ENCODE measurements around the gene ASIC4. TPM values are rescaled to one million over a fixed set of nuclear protein-coding genes. Genes with fewer than 3 reads are reported as not detected.
A peak's percentile ranks its signal among the peaks of the same experiment; 100 is the strongest.

Gene ASIC4
- total and polyA plus RNA-seq, 2 donors from 2014 or later = not detected

GRCh38 chr2:219467736-219468075, 46.6 kb upstream of the ASIC4 start:
- no peaks in the 10 kb centered on the region for H3K36me3 ChIP-seq (ENCODE audit: control insufficient read depth in 2 of 3, insufficient read depth in 3 of 3, low read length in 3 of 3)
- no peaks in the 10 kb centered on the region for H3K4me1 ChIP-seq (ENCODE audit: control insufficient read depth in 2 of 3, insufficient read depth in 2 of 3, low read depth in 1 of 3, low read length in 3 of 3)
- no peaks in the 10 kb centered on the region for H3K9me3 ChIP-seq (ENCODE audit: control insufficient read depth in 2 of 3, insufficient read depth in 1 of 3, low read length in 3 of 3)
- no peak overlapping the region for H3K9ac ChIP-seq (ENCODE audit: low read length in 3 of 3)
- no peak for DNase-seq
- TF ChIP-seq CTCF (IDR thresholded peaks at IDR 0.05; ENCODE audit: borderline replicate concordance, extremely low read depth, insufficient read depth) = no peak
- intact Hi-C loops (cut with DNase I) = no loop called here
- H3K27ac ChIP-seq (ENCODE audit: low read depth in 2 of 2, low read length in 2 of 2) = no peak overlapping the region
- H3K4me3 ChIP-seq (ENCODE audit: low read length in 3 of 3) = no peak overlapping the region
- H3K27me3 ChIP-seq (ENCODE audit: control insufficient read depth, insufficient read depth, low read length) = no peaks in the 10 kb centered on the region
- FAIRE-seq = no peak

GRCh38 chr2:219468410-219469185, 45.7 kb upstream of the ASIC4 start:
- FAIRE-seq (no peak), DNase-seq (peak in 1 of 5 donors; percentile 61)
- no peak for TF ChIP-seq CTCF (IDR thresholded peaks at IDR 0.05; ENCODE audit: borderline replicate concordance, extremely low read depth, insufficient read depth)
- intact Hi-C loops (cut with DNase I) = no loop called here
- H3K27ac ChIP-seq (ENCODE audit: low read depth in 2 of 2, low read length in 2 of 2) = no peak overlapping the region
- no peaks in the 10 kb centered on the region for H3K4me1 ChIP-seq (ENCODE audit: control insufficient read depth in 2 of 3, insufficient read depth in 2 of 3, low read depth in 1 of 3, low read length in 3 of 3)
- H3K9me3 ChIP-seq (ENCODE audit: control insufficient read depth in 2 of 3, insufficient read depth in 1 of 3, low read length in 3 of 3) = no peaks in the 10 kb centered on the region
- H3K27me3 ChIP-seq (ENCODE audit: control insufficient read depth, insufficient read depth, low read length) = no peaks in the 10 kb centered on the region
- no peaks in the 10 kb centered on the region for H3K36me3 ChIP-seq (ENCODE audit: control insufficient read depth in 2 of 3, insufficient read depth in 3 of 3, low read length in 3 of 3)
- H3K4me3 ChIP-seq (ENCODE audit: low read length in 3 of 3) = no peak overlapping the region
- no peak overlapping the region for H3K9ac ChIP-seq (ENCODE audit: low read length in 3 of 3)

- Histone ChIP-seq H3K36me3 (ENCODE audit: control insufficient read depth in 2 of 3, insufficient read depth in 3 of 3, low read length in 3 of 3) (no peaks in the 10 kb centered on the region), H3K27me3 (ENCODE audit: control insufficient read depth, insufficient read depth, low read length) (no peaks in the 10 kb centered on the region), H3K9me3 (ENCODE audit: control insufficient read depth in 2 of 3, insufficient read depth in 1 of 3, low read length in 3 of 3) (no peaks in the 10 kb centered on the region), H3K9ac (ENCODE audit: low read length in 3 of 3) (no peak overlapping the region), H3K4me1 (ENCODE audit: control insufficient read depth in 2 of 3, insufficient read depth in 2 of 3, low read depth in 1 of 3, low read length in 3 of 3) (no peaks in the 10 kb centered on the region), H3K27ac (ENCODE audit: low read depth in 2 of 2, low read length in 2 of 2) (no peak overlapping the region), H3K4me3 (ENCODE audit: low read length in 3 of 3) (no peak overlapping the region)
- DNase-seq = no peak
- intact Hi-C loops (cut with DNase I) = no loop called here
- FAIRE-seq = no peak
- TF ChIP-seq CTCF (IDR thresholded peaks at IDR 0.05; ENCODE audit: borderline replicate concordance, extremely low read depth, insufficient read depth) = no peak
These were observed 45.0 kb upstream of the ASIC4 start for GRCh38 chr2:219469186-219469724.
